Measurements from ENCODE around the gene TMPRSS7. TPM values are rescaled to one million over a fixed set of nuclear protein-coding genes. Genes with fewer than 3 reads are reported as not detected.

TMPRSS7 gene
- total RNA-seq, 4 donors from 2014 or later = not detected

- no peak for DNase-seq
- no peak for ATAC-seq
- Histone ChIP-seq H3K9me3 (no peaks in the 10 kb centered on the region), H3K27ac (no peak overlapping the region), H3K27me3 (no peaks in the 10 kb centered on the region), H3K36me3 (no peaks in the 10 kb centered on the region), H3K4me1 (no peaks in the 10 kb centered on the region), H3K4me3 (no peak overlapping the region)
- intact Hi-C loops (cut with DNase I; ENCODE audit: low total_unique reads) (loop anchor here (10.0 kb wide), 1 partner anchor 415 kb away; no protein-coding TSS in a partner anchor), in situ Hi-C loops (cut with MboI; ENCODE audit: low sequenced_read_pairs in 4 of 4) (loop anchor here in 1 of 4 donors (25.0 kb wide), 1 partner anchor 392 kb away; no protein-coding TSS in a partner anchor)
- TF ChIP-seq, protein P1, sequence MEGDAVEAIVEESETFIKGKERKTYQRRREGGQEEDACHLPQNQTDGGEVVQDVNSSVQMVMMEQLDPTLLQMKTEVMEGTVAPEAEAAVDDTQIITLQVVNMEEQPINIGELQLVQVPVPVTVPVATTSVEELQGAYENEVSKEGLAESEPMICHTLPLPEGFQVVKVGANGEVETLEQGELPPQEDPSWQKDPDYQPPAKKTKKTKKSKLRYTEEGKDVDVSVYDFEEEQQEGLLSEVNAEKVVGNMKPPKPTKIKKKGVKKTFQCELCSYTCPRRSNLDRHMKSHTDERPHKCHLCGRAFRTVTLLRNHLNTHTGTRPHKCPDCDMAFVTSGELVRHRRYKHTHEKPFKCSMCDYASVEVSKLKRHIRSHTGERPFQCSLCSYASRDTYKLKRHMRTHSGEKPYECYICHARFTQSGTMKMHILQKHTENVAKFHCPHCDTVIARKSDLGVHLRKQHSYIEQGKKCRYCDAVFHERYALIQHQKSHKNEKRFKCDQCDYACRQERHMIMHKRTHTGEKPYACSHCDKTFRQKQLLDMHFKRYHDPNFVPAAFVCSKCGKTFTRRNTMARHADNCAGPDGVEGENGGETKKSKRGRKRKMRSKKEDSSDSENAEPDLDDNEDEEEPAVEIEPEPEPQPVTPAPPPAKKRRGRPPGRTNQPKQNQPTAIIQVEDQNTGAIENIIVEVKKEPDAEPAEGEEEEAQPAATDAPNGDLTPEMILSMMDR (IDR thresholded peaks at IDR 0.05 in 4 of 5, conservative IDR thresholded peaks at IDR 0.05 in 1 of 5) = no peak
- no peak for TF ChIP-seq POLR2A (IDR thresholded peaks at IDR 0.05)
These were observed 85.7 kb downstream of the TMPRSS7 start for GRCh38 chr3:112119962-112120836.

GRCh38 chr3:112121577-112122547 lies 87.3 kb downstream of the TMPRSS7 start:
- intact Hi-C loops (cut with DNase I; ENCODE audit: low total_unique reads) (no loop called here), in situ Hi-C loops (cut with MboI; ENCODE audit: low sequenced_read_pairs in 4 of 4) (loop anchor here in 1 of 4 donors (25.0 kb wide), 1 partner anchor 390 kb away; no protein-coding TSS in a partner anchor)
- Histone ChIP-seq H3K4me1 (no peaks in the 10 kb centered on the region), H3K27ac (no peak overlapping the region), H3K27me3 (no peaks in the 10 kb centered on the region), H3K4me3 (no peak overlapping the region), H3K36me3 (no peaks in the 10 kb centered on the region), H3K9me3 (no peaks in the 10 kb centered on the region)
- DNase-seq (no peak), ATAC-seq (no peak)
- TF ChIP-seq, protein P1 (IDR thresholded peaks at IDR 0.05 in 4 of 5, conservative IDR thresholded peaks at IDR 0.05 in 1 of 5) = no peak
- TF ChIP-seq POLR2A (IDR thresholded peaks at IDR 0.05) = no peak

GRCh38 chr3:112122870-112123269 lies 88.3 kb downstream of the TMPRSS7 start:
- no peak overlapping the region for H3K4me3 ChIP-seq
- DNase-seq (no peak), ATAC-seq (no peak)
- H3K27ac ChIP-seq = no peak overlapping the region
- H3K27me3 ChIP-seq = no peaks in the 10 kb centered on the region
- no peaks in the 10 kb centered on the region for H3K9me3 ChIP-seq
- intact Hi-C loops (cut with DNase I; ENCODE audit: low total_unique reads) = no loop called here
- TF ChIP-seq POLR2A (IDR thresholded peaks at IDR 0.05) = no peak
- TF ChIP-seq, protein P1 (IDR thresholded peaks at IDR 0.05 in 4 of 5, conservative IDR thresholded peaks at IDR 0.05 in 1 of 5) = no peak
- in situ Hi-C loops (cut with MboI; ENCODE audit: low sequenced_read_pairs in 4 of 4) = loop anchor here in 1 of 4 donors (25.0 kb wide), 1 partner anchor 389 kb away; no protein-coding TSS in a partner anchor
- no peaks in the 10 kb centered on the region for H3K36me3 ChIP-seq
- no peaks in the 10 kb centered on the region for H3K4me1 ChIP-seq

DNA sequence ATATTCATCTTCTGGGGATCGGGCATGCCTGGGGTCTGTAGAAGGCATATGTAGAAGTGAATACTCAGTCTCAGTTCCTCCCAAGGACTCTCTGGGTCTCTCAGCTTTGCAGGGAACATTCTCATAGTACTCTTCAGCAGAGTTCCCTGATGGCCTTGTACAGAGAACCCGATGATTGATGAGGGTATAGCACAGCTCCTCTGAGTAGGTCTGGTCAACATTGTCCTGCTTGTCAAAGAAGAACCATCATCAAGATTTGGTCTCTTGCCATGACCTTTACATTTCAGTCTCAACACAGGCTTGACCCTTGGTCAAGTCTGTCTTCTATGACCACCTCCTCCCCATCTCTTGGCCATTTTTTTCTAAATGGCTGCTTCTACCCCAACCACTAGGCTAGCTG lies 89.0 kb downstream of the TMPRSS7 start:
- Histone ChIP-seq H3K27me3 (no peaks in the 10 kb centered on the region), H3K4me3 (no peak overlapping the region), H3K27ac (no peak overlapping the region), H3K36me3 (no peaks in the 10 kb centered on the region), H3K9me3 (no peaks in the 10 kb centered on the region), H3K4me1 (no peaks in the 10 kb centered on the region)
- in situ Hi-C loops (cut with MboI; ENCODE audit: low sequenced_read_pairs in 4 of 4) (loop anchor here in 1 of 4 donors (25.0 kb wide), 1 partner anchor 389 kb away; no protein-coding TSS in a partner anchor), intact Hi-C loops (cut with DNase I; ENCODE audit: low total_unique reads) (no loop called here)
- ATAC-seq = no peak
- TF ChIP-seq, protein P1 (IDR thresholded peaks at IDR 0.05 in 4 of 5, conservative IDR thresholded peaks at IDR 0.05 in 1 of 5) = no peak
- TF ChIP-seq POLR2A (IDR thresholded peaks at IDR 0.05) = no peak
- DNase-seq = no peak

All from gastrocnemius medialis (tissue), 4 donors.